HepG2 (cell line): Measurements from ENCODE around the gene PRKAR1A. TPM values are rescaled to one million over a fixed set of nuclear protein-coding genes. Genes with fewer than 3 reads are reported as not detected.
A peak's percentile ranks its signal among the peaks of the same experiment; 100 is the strongest.

Experiments used
- CAMTA2 ChIP-seq: sonication (generic); formaldehyde crosslinking; IDR thresholded peaks from 2 replicates; pipeline ENCODE4 v1.4.0; 2020; ENCODE audit warnings: mild to moderate bottlenecking, missing genetic modification reagents, borderline replicate concordance
- FOXA3 ChIP-seq: IDR thresholded peaks from 2 replicates; pipeline ENCODE4 v1.6.1; 2016; ENCODE audit warnings: missing genetic modification reagents, missing compliant biosample characterization
- FOXC1 ChIP-seq: sonication (generic); formaldehyde crosslinking; IDR thresholded peaks from 2 replicates; pipeline ENCODE4 v1.8.0; 2022; ENCODE audit warnings: mild to moderate bottlenecking, missing genetic modification reagents, borderline replicate concordance
- GABPA ChIP-seq, 2 experiments: IDR thresholded peaks; 2 replicates each; pipeline ENCODE4 v1.6.1; 2011 to 2016; ENCODE audit warnings: low read depth in 2 of 2, low read length in 1 of 2, missing biosample characterization in 1 of 2, missing genetic modification characterization in 1 of 2
- GABPB1 ChIP-seq: IDR thresholded peaks from 2 replicates; pipeline ENCODE4 v1.6.1; 2016; ENCODE audit warnings: mild to moderate bottlenecking, missing genetic modification reagents, moderate library complexity, missing compliant biosample characterization
- HIC2 ChIP-seq: sonication (generic); formaldehyde crosslinking; IDR thresholded peaks from 2 replicates; pipeline ENCODE4 v1.9.0; 2022; ENCODE audit warnings: low read depth, missing genetic modification reagents
- HNF4G ChIP-seq, 2 experiments: sonication (generic) in 1 of 2; formaldehyde crosslinking in 1 of 2; IDR thresholded peaks; 2 replicates each; pipeline versions ENCODE4 v1.4.0 to v1.6.1; 2011 to 2020; ENCODE audit warnings: borderline replicate concordance in 2 of 2, low read depth in 2 of 2, mild to moderate bottlenecking in 2 of 2, low read length in 1 of 2, missing genetic modification reagents in 1 of 2, moderate library complexity in 1 of 2
- KAT8 ChIP-seq: IDR thresholded peaks from 2 replicates; pipeline ENCODE4 v1.6.1; 2016; ENCODE audit warnings: missing genetic modification reagents, missing compliant biosample characterization
- KDM5B ChIP-seq: sonication (generic); formaldehyde crosslinking; IDR thresholded peaks from 2 replicates; pipeline ENCODE4 v1.4.0; 2020; ENCODE audit warnings: missing genetic modification reagents, mild to moderate bottlenecking, borderline replicate concordance
- LCORL ChIP-seq, 2 experiments: fragments of 450-650 bp in 1 of 2; sonication (generic) in 1 of 2; formaldehyde crosslinking in 1 of 2; IDR thresholded peaks; 2 replicates each; pipeline versions ENCODE4 v1.5.0 to v1.6.1; 2017 to 2020; ENCODE audit warnings: antibody characterized with exemption in 1 of 2, missing genetic modification reagents in 1 of 2
- NCOA1 ChIP-seq: sonication (generic); formaldehyde crosslinking; IDR thresholded peaks from 2 replicates; pipeline ENCODE4 v1.9.0; 2021; ENCODE audit warnings: missing genetic modification reagents
- POGZ ChIP-seq: sonication (generic); formaldehyde crosslinking; IDR thresholded peaks from 2 replicates; pipeline ENCODE4 v1.4.0; 2020; ENCODE audit warnings: mild to moderate bottlenecking, missing genetic modification reagents
- RCOR2 ChIP-seq: IDR thresholded peaks from 2 replicates; pipeline ENCODE4 v1.6.1; 2016; ENCODE audit warnings: missing biosample characterization, missing genetic modification reagents
- SAP130 ChIP-seq: IDR thresholded peaks from 2 replicates; pipeline ENCODE4 v1.6.1; 2016; ENCODE audit warnings: low read depth
- SOX6 ChIP-seq, 2 experiments: fragments of 450-650 bp in 1 of 2; sonication (generic) in 1 of 2; formaldehyde crosslinking in 1 of 2; IDR thresholded peaks; 2 replicates each; pipeline versions ENCODE4 v1.4.0 to v1.6.1; 2017 to 2020; ENCODE audit warnings: antibody characterized with exemption in 1 of 2, mild to moderate bottlenecking in 1 of 2, missing genetic modification reagents in 1 of 2
- ZHX2 ChIP-seq, 2 experiments: sonication (generic) in 1 of 2; formaldehyde crosslinking in 1 of 2; IDR thresholded peaks; 2 replicates each; pipeline versions ENCODE4 v1.6.1 to v1.9.0; 2014 to 2022; ENCODE audit warnings: antibody characterized with exemption in 1 of 2, borderline replicate concordance in 1 of 2, inconsistent platforms in 1 of 2, low read depth in 1 of 2, missing genetic modification reagents in 1 of 2
- polyA plus RNA-seq, 8 experiments: library from polyadenylated mRNA; depleted of rRNA in 3 of 8; stranded (reverse) in 7 of 8; unstranded in 1 of 8; fragments of >200 nt; fragmentation: Illumina TruSeq in 4 of 8; extraction: Trizol in 4 of 8; gene quantifications; 2 replicates each; pipeline versions ENCODE4 v1.2.1 to v1.2.3, GENCODE V29; 2011 to 2016; ENCODE audit warnings: low read depth in 4 of 8, missing spikeins in 1 of 8, mixed read lengths in 1 of 8; ENCODE audit not compliant: insufficient read depth in 1 of 8
- total RNA-seq, 5 experiments: library from RNA; depleted of rRNA; stranded (reverse); fragments of >200 nt; fragmentation: Illumina TruSeq; extraction: Trizol; gene quantifications; 2 replicates each; pipeline ENCODE4 v1.2.3, GENCODE V29; 2016; ENCODE audit warnings: low read depth in 1 of 5
- TF ChIP-seq, protein P1 (sequence below): sonication (generic); formaldehyde crosslinking; IDR thresholded peaks from 2 replicates; pipeline ENCODE4 v1.4.0; 2020; ENCODE audit warnings: missing genetic modification reagents, mild to moderate bottlenecking, borderline replicate concordance

PRKAR1A gene
- total and polyA plus RNA-seq, 2 of the 13 experiments (the other 11 are each of a cell fraction or from before 2014, with no cell fraction given), result 265 to 266 TPM

GRCh38 chr17:68595496-68595895 lies 83.3 kb downstream of the PRKAR1A start (continued):
- TF ChIP-seq GABPB1 (peak; percentile 41; the same call in 1 of the 2 replicates), KAT8 (CRISPR knock-in tag) (0 out of 2 replicates have a peak, but pooled peaks have one; percentile 34), LCORL (IDR thresholded peaks at IDR 0.05) (no peak), LCORL (CRISPR knock-in tag; IDR thresholded peaks at IDR 0.05) (peak; percentile 34; the same call in 1 of the 2 replicates), SAP130 (CRISPR knock-in tag) (0 out of 2 replicates have a peak, but pooled peaks have one; percentile 32), ZHX2 (IDR thresholded peaks at IDR 0.05; ENCODE audit: low read depth) (no peak; the same call in 1 of the 2 replicates), ZHX2 (CRISPR knock-in tag; IDR thresholded peaks at IDR 0.05; ENCODE audit: borderline replicate concordance) (no peak), RCOR2 (CRISPR knock-in tag) (peak; percentile 34; the same call in 1 of the 2 replicates), FOXC1 (0 out of 2 replicates have a peak, but pooled peaks have one; percentile 27), HIC2 (CRISPR knock-in tag) (no peak), NCOA1 (0 out of 2 replicates have a peak, but pooled peaks have one; percentile 57), KDM5B (CRISPR knock-in tag) (no peak), CAMTA2 (CRISPR knock-in tag) (no peak), HNF4G (IDR thresholded peaks at IDR 0.05; ENCODE audit: borderline replicate concordance, low read depth, low read length) (0 out of 2 replicates have a peak, but pooled peaks have one; percentile 16), HNF4G (CRISPR knock-in tag; IDR thresholded peaks at IDR 0.05; ENCODE audit: borderline replicate concordance, low read depth) (no peak), GABPA (IDR thresholded peaks at IDR 0.05; ENCODE audit: low read depth, low read length) (no peak), GABPA (CRISPR knock-in tag; IDR thresholded peaks at IDR 0.05; ENCODE audit: low read depth) (peak; percentile 67), FOXA3 (0 out of 2 replicates have a peak, but pooled peaks have one; percentile 42), SOX6 (IDR thresholded peaks at IDR 0.05) (no peak), SOX6 (CRISPR knock-in tag; IDR thresholded peaks at IDR 0.05) (peak; percentile 49), POGZ (CRISPR knock-in tag) (peak; percentile 85)
- TF ChIP-seq, protein P1, sequence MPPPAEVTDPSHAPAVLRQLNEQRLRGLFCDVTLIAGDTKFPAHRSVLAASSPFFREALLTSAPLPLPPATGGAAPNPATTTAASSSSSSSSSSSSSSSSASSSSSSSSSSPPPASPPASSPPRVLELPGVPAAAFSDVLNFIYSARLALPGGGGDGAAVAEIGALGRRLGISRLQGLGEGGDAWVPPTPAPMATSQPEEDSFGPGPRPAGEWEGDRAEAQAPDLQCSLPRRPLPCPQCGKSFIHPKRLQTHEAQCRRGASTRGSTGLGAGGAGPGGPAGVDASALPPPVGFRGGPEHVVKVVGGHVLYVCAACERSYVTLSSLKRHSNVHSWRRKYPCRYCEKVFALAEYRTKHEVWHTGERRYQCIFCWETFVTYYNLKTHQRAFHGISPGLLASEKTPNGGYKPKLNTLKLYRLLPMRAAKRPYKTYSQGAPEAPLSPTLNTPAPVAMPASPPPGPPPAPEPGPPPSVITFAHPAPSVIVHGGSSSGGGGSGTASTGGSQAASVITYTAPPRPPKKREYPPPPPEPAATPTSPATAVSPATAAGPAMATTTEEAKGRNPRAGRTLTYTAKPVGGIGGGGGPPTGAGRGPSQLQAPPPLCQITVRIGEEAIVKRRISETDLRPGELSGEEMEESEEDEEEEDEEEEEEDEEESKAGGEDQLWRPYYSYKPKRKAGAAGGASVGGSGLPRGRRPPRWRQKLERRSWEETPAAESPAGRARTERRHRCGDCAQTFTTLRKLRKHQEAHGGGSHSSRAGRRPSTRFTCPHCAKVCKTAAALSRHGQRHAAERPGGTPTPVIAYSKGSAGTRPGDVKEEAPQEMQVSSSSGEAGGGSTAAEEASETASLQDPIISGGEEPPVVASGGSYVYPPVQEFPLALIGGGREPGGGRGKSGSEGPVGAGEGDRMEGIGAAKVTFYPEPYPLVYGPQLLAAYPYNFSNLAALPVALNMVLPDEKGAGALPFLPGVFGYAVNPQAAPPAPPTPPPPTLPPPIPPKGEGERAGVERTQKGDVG (CRISPR knock-in tag), result peak; percentile 82; the same call in 1 of the 2 replicates
